Heart right ventricle (tissue), 16 donors: ENCODE results near the gene HADH. TPM values are rescaled to one million over a fixed set of nuclear protein-coding genes. Genes with fewer than 3 reads are reported as not detected.
A peak's percentile ranks its signal among the peaks of the same experiment; 100 is the strongest.
"Not testable (repeated sequence)": the region's sequence is repeated elsewhere in the genome, so short reads cannot be mapped to it uniquely, and the experiment has no call there.

Experiments
- ATAC-seq, 8 donors: fragments of 200-7000 bp; cut with Tn5 transposase; one replicate each; pipeline ENCODE4 v1.9.1; 2020; ENCODE audit warnings: mild to moderate bottlenecking in 8 of 8, moderate library complexity in 8 of 8, moderate number of reproducible peaks in 1 of 8
- DNase-seq, 2 donors: peaks; one replicate each; pipeline ENCODE4 v3.0.0-alpha.2; 2020
- H3K27ac ChIP-seq, 10 donors: fragments of 200-600 bp; sonication (generic) in 2 of 10; one replicate each; pipeline versions ENCODE4 v1.5.0 to v1.8.0; 2020 to 2022; ENCODE audit warnings: mild to moderate bottlenecking in 3 of 10
- H3K27me3 ChIP-seq, 7 donors: fragments of 200-600 bp; one replicate each; pipeline ENCODE4 v1.8.0; 2021 to 2022; ENCODE audit warnings: mild to moderate bottlenecking in 2 of 7
- H3K36me3 ChIP-seq, 9 donors: fragments of 200-600 bp; sonication (generic) in 1 of 9; one replicate each; pipeline versions ENCODE4 v1.5.0 to v1.8.0; 2020 to 2022; ENCODE audit warnings: mild to moderate bottlenecking in 2 of 9
- H3K4me1 ChIP-seq, 9 donors: fragments of 200-600 bp; sonication (generic) in 1 of 9; one replicate each; pipeline versions ENCODE4 v1.5.0 to v1.8.0; 2020 to 2022; ENCODE audit warnings: mild to moderate bottlenecking in 4 of 9
- H3K4me3 ChIP-seq, 10 donors: fragments of 200-600 bp; sonication (generic) in 2 of 10; one replicate each; pipeline versions ENCODE4 v1.5.0 to v1.8.0; 2020 to 2022; ENCODE audit warnings: mild to moderate bottlenecking in 7 of 10, moderate library complexity in 2 of 10
- H3K9me3 ChIP-seq, 11 donors: fragments of 200-600 bp in 10 of 11; sonication (generic) in 2 of 11; one replicate each; pipeline versions ENCODE4 v1.5.0 to v1.8.0; 2013 to 2022; ENCODE audit warnings: mild to moderate bottlenecking in 2 of 11, control low read depth in 1 of 11, moderate library complexity in 1 of 11
- CTCF ChIP-seq, 9 donors: fragments of 200-600 bp; sonication (generic) in 2 of 9; IDR thresholded peaks; one replicate each; pipeline versions ENCODE4 v1.5.0 to v1.8.0; 2021 to 2022; ENCODE audit warnings: antibody characterized with exemption in 9 of 9, mild to moderate bottlenecking in 5 of 9, moderate library complexity in 1 of 9
- WGBS, 2 donors: extraction: QIAGEN DNeasy Blood & Tissue Kit; methylation state at CpG; one replicate each; pipeline ENCODE4 v1.1.7; 2013; ENCODE audit warnings: inconsistent platforms in 1 of 2; 5-methylcytosine and 5-hydroxymethylcytosine counted together
- intact Hi-C, 10 donors: fragments of 100-400 bp; cut with DNase I; formaldehyde crosslinking; loops; one replicate each; pipeline versions ENCODE4 v1.11.1 to v1.14.2; 2022
- polyA plus RNA-seq, 2 donors: library from polyadenylated mRNA; stranded (reverse); fragments of 200-250 nt; gene quantifications; one replicate each; pipeline ENCODE4 v1.2.3, GENCODE V29; 2013
- total RNA-seq, 10 donors: library from RNA; stranded (reverse); fragmentation: NEBNext Ultra II Directional in 3 of 10; extraction: Animal tissue kit (Norgen Biotek cat#: 25700) in 3 of 10; gene quantifications; one replicate each; pipeline versions ENCODE4 v1.2.1 to v1.2.4, GENCODE V29; 2021 to 2023
- donor health status: Arrhythmogenic right ventricular cardiomyopathy.
- donor health status: ischemic (EF 13 %, LVEDD 7.1; RV severe dilation, severe dysfunction).
- donor health status: healthy with polysubstance abuse.
- donor health status: DM: no; HTN: yes; CAD: no.
- donor health status: DM: no; HTN: no; CAD: no.
- donor health status: ischemic (EF 25% LVEDD 6.9; RV normal size, moderate dysfunction).
- donor health status: ischemic (EF 25% LVEDD 5.7; RV mildly dilated, moderate dysfunction).
- donor health status: healthy.
- donor health status: DM: yes; HTN: yes; CAD: no.
- donor health status: Ischemic cardiomyopathy.
- donor health status: ischemic (EF 35%, LVEDD 5.7; RV mildly dilated, moderate dysfunction).
- donor health status: nonischemic (EF 11% LVEDD 7.7; RV severe dilation, severe dysfunction).
- donor health status: DM: yes; HTN: yes; CAD: no.
- donor health status: PGD.
- donor health status: ischemic (EF 29% LVEDD 5.4; RV normal size, mild dysfunction).
- donor health status: nonischemic (EF 23%, LVEDD 6.1; RV moderate dilation, normal function).

The HADH gene
- total and polyA plus RNA-seq, 12 donors, result 58.2 to 295 (median 235) TPM

- Histone ChIP-seq H3K36me3 (peaks cover 0 to 30% (median 5%) of the 10 kb centered on the region in 9 donors), H3K4me3 (no peak overlapping the region), H3K27me3 (no peaks in the 10 kb centered on the region), H3K9me3 (no peaks in the 10 kb centered on the region), H3K4me1 (peaks cover 0 to 45% (median 20%) of the 10 kb centered on the region in 9 donors), H3K27ac (peak overlapping the region in 3 of 10 donors; percentile 6 to 61 (median 42))
- WGBS, 2 donors, result 84 to 86% methylated on average over 7 of the region's 7 CpGs
- no peak for TF ChIP-seq CTCF (IDR thresholded peaks at IDR 0.05)
- intact Hi-C loops, result no loop called here
- ATAC-seq (no peak), DNase-seq (no peak)
Measured at GRCh38 chr4:108007984-108008383, 18.3 kb downstream of the HADH start.

- no peaks in the 10 kb centered on the region for H3K27me3 ChIP-seq
- H3K4me3 ChIP-seq, result no peak overlapping the region
- peak in 6 of 8 donors; percentile 44 to 81 (median 56) for ATAC-seq
- no peaks in the 10 kb centered on the region for H3K9me3 ChIP-seq
- H3K4me1 ChIP-seq, result peaks cover 0 to 42% (median 20%) of the 10 kb centered on the region in 9 donors
- H3K36me3 ChIP-seq, result peaks cover 0 to 33% (median 5%) of the 10 kb centered on the region in 9 donors
- intact Hi-C loops, result no loop called here
- peak overlapping the region in 4 of 10 donors; percentile 9 to 61 (median 26) for H3K27ac ChIP-seq
- no peak for DNase-seq
- no peak for TF ChIP-seq CTCF (IDR thresholded peaks at IDR 0.05)
- 71 to 77% methylated on average over 2 of the region's 2 CpGs for WGBS, 2 donors
Measured at GRCh38 chr4:108008721-108009120, 19.0 kb downstream of the HADH start.

- H3K27ac ChIP-seq, result no peak overlapping the region
- no peaks in the 10 kb centered on the region for H3K27me3 ChIP-seq
- WGBS, 2 donors, result 96% methylated on average over 2 of the region's 2 CpGs
- no peak for TF ChIP-seq CTCF (IDR thresholded peaks at IDR 0.05)
- intact Hi-C loops, result loop anchor here in 1 of 10 donors (10.0 kb wide), 1 partner anchor 565 kb away; no protein-coding TSS in a partner anchor
- peaks cover 0 to 30% (median 18%) of the 10 kb centered on the region in 9 donors for H3K4me1 ChIP-seq
- no peak overlapping the region for H3K4me3 ChIP-seq
- H3K36me3 ChIP-seq, result peaks cover 0 to 48% (median 19%) of the 10 kb centered on the region in 9 donors
- ATAC-seq, result no peak
- DNase-seq, result no peak
- H3K9me3 ChIP-seq, result no peaks in the 10 kb centered on the region
Measured at GRCh38 chr4:108010167-108010566, 20.5 kb downstream of the HADH start.

GRCh38 chr4:108012382-108012781 lies 22.7 kb downstream of the HADH start:
- H3K4me3 ChIP-seq, ATAC-seq, H3K27ac ChIP-seq, DNase-seq, H3K9me3 ChIP-seq, H3K27me3 ChIP-seq: not testable (repeated sequence)
- Histone ChIP-seq H3K4me1 (peaks cover 0 to 21% (median 7%) of the 10 kb centered on the region in 9 donors), H3K36me3 (peaks cover 0 to 70% (median 22%) of the 10 kb centered on the region in 9 donors)
- WGBS, 2 donors, result 88 to 93% methylated on average over 5 of the region's 5 CpGs
- intact Hi-C loops, result loop anchor here in 1 of 10 donors (10.0 kb wide), 1 partner anchor 562 kb away; no protein-coding TSS in a partner anchor

GRCh38 chr4:108013327-108013726 lies 23.6 kb downstream of the HADH start:
- no peaks in the 10 kb centered on the region for H3K9me3 ChIP-seq
- TF ChIP-seq CTCF (IDR thresholded peaks at IDR 0.05), result no peak
- intact Hi-C loops, result loop anchor here in 1 of 10 donors (10.0 kb wide), 1 partner anchor 561 kb away; no protein-coding TSS in a partner anchor

More at GRCh38 chr4:108013327-108013726, 23.6 kb downstream of the HADH start:
- peaks cover 0 to 19% (median 11%) of the 10 kb centered on the region in 9 donors for H3K4me1 ChIP-seq
- no peaks in the 10 kb centered on the region for H3K27me3 ChIP-seq
- peaks cover 0 to 79% (median 22%) of the 10 kb centered on the region in 9 donors for H3K36me3 ChIP-seq
- no peak overlapping the region for H3K27ac ChIP-seq
- H3K4me3 ChIP-seq, result no peak overlapping the region
- ATAC-seq, result no peak
- no peak for DNase-seq
